Stomach smooth muscle (tissue), 2 donors: ENCODE results near the gene AAK1.

Experiments
- H3K27ac ChIP-seq: one replicate; pipeline ENCODE4 v1.7.0; 2013; ENCODE audit warnings: mild to moderate bottlenecking, low read length, inconsistent platforms
- H3K27me3 ChIP-seq, 2 donors: one replicate each; pipeline ENCODE4 v1.7.0; 2013; ENCODE audit warnings: low read length in 2 of 2; ENCODE audit not compliant: insufficient read depth in 2 of 2, control insufficient read depth in 1 of 2
- H3K36me3 ChIP-seq, 2 donors: one replicate each; pipeline ENCODE4 v1.7.0; 2013; ENCODE audit warnings: low read length in 2 of 2; ENCODE audit not compliant: control insufficient read depth in 2 of 2, insufficient read depth in 2 of 2
- H3K4me1 ChIP-seq: one replicate; pipeline ENCODE4 v1.7.0; 2013; ENCODE audit warnings: low read length; ENCODE audit not compliant: control insufficient read depth, insufficient read depth
- H3K4me3 ChIP-seq, 2 donors: one replicate each; pipeline ENCODE4 v1.7.0; 2013; ENCODE audit warnings: low read length in 2 of 2
- H3K9ac ChIP-seq, 2 donors: one replicate each; pipeline ENCODE4 v1.7.0; 2013; ENCODE audit warnings: low read length in 2 of 2, mild to moderate bottlenecking in 1 of 2
- H3K9me3 ChIP-seq, 2 donors: one replicate each; pipeline ENCODE4 v1.7.0; 2013; ENCODE audit warnings: low read length in 2 of 2; ENCODE audit not compliant: control insufficient read depth in 2 of 2
- donor health status: healthy.
- donor health status: Pancreatic carcinoma.

The AAK1 gene

GRCh38 chr2:69643602-69644505 lies at the start of gene AAK1:
Gene AAK1, minus strand, starts transcription at chr2:69643739. Its CDS starts 699 bp downstream, at chr2:69643040.
- Histone ChIP-seq H3K27me3 (no peaks in the 10 kb centered on the region), H3K4me1 (peaks cover 19% of the 10 kb centered on the region), H3K36me3 (no peaks in the 10 kb centered on the region)

GRCh38 chr2:69692424-69692823 lies 48.9 kb upstream of the AAK1 start:
- Histone ChIP-seq H3K4me1 (peaks cover 8% of the 10 kb centered on the region), H3K36me3 (no peaks in the 10 kb centered on the region), H3K27ac (no peak overlapping the region), H3K9ac (no peak overlapping the region), H3K27me3 (no peaks in the 10 kb centered on the region), H3K9me3 (no peaks in the 10 kb centered on the region), H3K4me3 (no peak overlapping the region)

More at GRCh38 chr2:69643602-69644505, at the start of gene AAK1:
- Histone ChIP-seq H3K27ac (peak within 1 kb of the TSS; percentile 95), H3K9me3 (no peaks in the 10 kb centered on the region), H3K9ac (peak within 1 kb of the TSS; percentile 75 to 95), H3K4me3 (peak within 1 kb of the TSS; percentile 91 to 98)

GRCh38 chr2:69689969-69690368 lies 46.4 kb upstream of the AAK1 start:
- Histone ChIP-seq H3K27ac (no peak overlapping the region), H3K9ac (no peak overlapping the region), H3K9me3 (no peaks in the 10 kb centered on the region), H3K36me3 (no peaks in the 10 kb centered on the region), H3K27me3 (no peaks in the 10 kb centered on the region), H3K4me1 (peaks cover 2% of the 10 kb centered on the region), H3K4me3 (no peak overlapping the region)

GRCh38 chr2:69689466-69689865 lies 45.9 kb upstream of the AAK1 start:
- H3K27me3 ChIP-seq: no peaks in the 10 kb centered on the region
- H3K4me1 ChIP-seq: no peaks in the 10 kb centered on the region
- no peak overlapping the region for H3K4me3 ChIP-seq
- no peaks in the 10 kb centered on the region for H3K9me3 ChIP-seq
- no peaks in the 10 kb centered on the region for H3K36me3 ChIP-seq
- no peak overlapping the region for H3K9ac ChIP-seq
- H3K27ac ChIP-seq: no peak overlapping the region

- no peak overlapping the region for H3K9ac ChIP-seq
- no peaks in the 10 kb centered on the region for H3K36me3 ChIP-seq
- H3K4me3 ChIP-seq: no peak overlapping the region
- no peak overlapping the region for H3K27ac ChIP-seq
- H3K4me1 ChIP-seq: no peaks in the 10 kb centered on the region
- H3K9me3 ChIP-seq: no peaks in the 10 kb centered on the region
- H3K27me3 ChIP-seq: no peaks in the 10 kb centered on the region
Measured at GRCh38 chr2:69687971-69688611, 44.6 kb upstream of the AAK1 start.

- H3K4me1 ChIP-seq: no peaks in the 10 kb centered on the region
- H3K4me3 ChIP-seq: no peak overlapping the region
- H3K9ac ChIP-seq: no peak overlapping the region
- H3K27me3 ChIP-seq: no peaks in the 10 kb centered on the region
- H3K27ac ChIP-seq: no peak overlapping the region
- H3K9me3 ChIP-seq: no peaks in the 10 kb centered on the region
- no peaks in the 10 kb centered on the region for H3K36me3 ChIP-seq
Measured at GRCh38 chr2:69686813-69687212, 43.3 kb upstream of the AAK1 start.

- no peaks in the 10 kb centered on the region for H3K27me3 ChIP-seq
- no peaks in the 10 kb centered on the region for H3K4me1 ChIP-seq
- H3K9me3 ChIP-seq: no peaks in the 10 kb centered on the region
- H3K9ac ChIP-seq: no peak overlapping the region
- H3K27ac ChIP-seq: no peak overlapping the region
- no peak overlapping the region for H3K4me3 ChIP-seq
- H3K36me3 ChIP-seq: no peaks in the 10 kb centered on the region
Measured at GRCh38 chr2:69685321-69686048, 41.9 kb upstream of the AAK1 start.

GRCh38 chr2:69683170-69683971 lies 39.8 kb upstream of the AAK1 start:
- Histone ChIP-seq H3K4me3 (peak overlapping the region in 1 of 2 donors; percentile 46), H3K36me3 (no peaks in the 10 kb centered on the region), H3K9me3 (no peaks in the 10 kb centered on the region), H3K27ac (no peak overlapping the region), H3K27me3 (no peaks in the 10 kb centered on the region), H3K4me1 (no peaks in the 10 kb centered on the region), H3K9ac (peak overlapping the region in 1 of 2 donors; percentile 10)

- no peak overlapping the region for H3K9ac ChIP-seq
Measured at GRCh38 chr2:69682525-69682924, 39.0 kb upstream of the AAK1 start.

More at GRCh38 chr2:69682525-69682924, 39.0 kb upstream of the AAK1 start:
- H3K36me3 ChIP-seq: no peaks in the 10 kb centered on the region
- no peak overlapping the region for H3K4me3 ChIP-seq
- no peaks in the 10 kb centered on the region for H3K27me3 ChIP-seq
- H3K4me1 ChIP-seq: no peaks in the 10 kb centered on the region
- H3K9me3 ChIP-seq: no peaks in the 10 kb centered on the region
- H3K27ac ChIP-seq: no peak overlapping the region
